Endothelial cell of umbilical vein (primary cell): ENCODE results near the gene RAD50. TPM values are rescaled to one million over a fixed set of nuclear protein-coding genes. Genes with fewer than 3 reads are reported as not detected.

Experiments used
- BruUV-seq: library from RNA; stranded (reverse); fragments of 400-500 nt; replicated peaks from 2 replicates; lab custom pipeline; 2021; lab: Mats Ljungman, UMichigan
- CTCF ChIA-PET: fragments of 300-600, 350-600 bp; sonication (Branson Sonifier 250); formaldehyde crosslinking; loops from one replicate; lab custom pipeline; 2021; ENCODE audit warnings: antibody characterized with exemption, inconsistent platforms; lab: Charles Lee
- POLR2A ChIA-PET: fragments of 300-600, 350-600 bp; sonication (Branson Sonifier 250); formaldehyde crosslinking; loops from one replicate; lab custom pipeline; 2021; ENCODE audit warnings: antibody characterized with exemption, inconsistent platforms; lab: Charles Lee
- DNase-seq: peaks from one replicate; pipeline ENCODE4 v3.0.0-alpha.2; 2011; ENCODE audit warnings: low read depth, low spot score
- FAIRE-seq: peaks from 2 replicates; lab custom pipeline; 2011; peaks lifted over from hg19 to GRCh38; lab: Jason Lieb, UNC
- H2AFZ ChIP-seq: 2 replicates; pipeline ENCODE4 v1.6.0; 2012; ENCODE audit warnings: low read depth, low read length, control low read depth, inconsistent platforms
- H3K27ac ChIP-seq: 2 replicates; pipeline ENCODE4 v1.5.1; 2011; ENCODE audit warnings: low read depth, mild to moderate bottlenecking, control low read depth, low read length, moderate library complexity; ENCODE audit not compliant: insufficient read depth
- H3K27me3 ChIP-seq, 2 experiments: 2 replicates each; pipeline versions ENCODE4 v1.6.0 to v1.6.1; 2011; ENCODE audit warnings: low read length in 2 of 2, mixed read lengths in 1 of 2; ENCODE audit not compliant: control insufficient read depth in 2 of 2, insufficient read depth in 2 of 2
- H3K36me3 ChIP-seq, 2 experiments: 2 replicates in 1 of 2; 3 replicates in 1 of 2; pipeline ENCODE4 v1.5.1; 2011; ENCODE audit warnings: low read length in 2 of 2, mild to moderate bottlenecking in 1 of 2, moderate library complexity in 1 of 2; ENCODE audit not compliant: control insufficient read depth in 2 of 2, insufficient read depth in 2 of 2; ENCODE audit errors: extremely low read depth in 1 of 2
- H3K4me1 ChIP-seq: 3 replicates; pipeline ENCODE4 v1.5.1; 2011; ENCODE audit warnings: mild to moderate bottlenecking, low read length; ENCODE audit not compliant: control insufficient read depth, insufficient read depth; ENCODE audit errors: extremely low read depth
- H3K4me2 ChIP-seq: 2 replicates; pipeline ENCODE4 v1.6.1; 2011; ENCODE audit warnings: low read length, control low read depth, mixed read lengths; ENCODE audit not compliant: insufficient read depth
- H3K4me3 ChIP-seq, 3 experiments: fragments of 200-600 bp in 1 of 3; sonication (generic), shearing (Covaris generic) in 1 of 3; replicated peaks in 1 of 3; 2 replicates each; pipeline ENCODE4 v1.5.1; 2011 to 2016; ENCODE audit warnings: control low read depth in 3 of 3, low read length in 3 of 3, mild to moderate bottlenecking in 2 of 3, inconsistent platforms in 1 of 3, low read depth in 1 of 3, moderate library complexity in 1 of 3; ENCODE audit not compliant: insufficient read depth in 1 of 3
- H3K79me2 ChIP-seq: 2 replicates; pipeline ENCODE4 v1.6.0; 2012; ENCODE audit warnings: low read length, inconsistent platforms; ENCODE audit not compliant: control insufficient read depth, insufficient read depth
- H3K9ac ChIP-seq: replicated peaks from 2 replicates; pipeline ENCODE3; 2011; ENCODE audit warnings: low read length, control low read depth; ENCODE audit not compliant: insufficient read depth; ENCODE audit errors: extremely low read depth
- H3K9me1 ChIP-seq: replicated peaks from 3 replicates; pipeline ENCODE4 v1.6.0; 2011; ENCODE audit warnings: mild to moderate bottlenecking, low read length; ENCODE audit not compliant: control insufficient read depth, insufficient read depth; ENCODE audit errors: extremely low read depth
- H3K9me3 ChIP-seq: replicated peaks from 2 replicates; pipeline ENCODE4 v1.5.1; 2012; ENCODE audit warnings: low read length, inconsistent platforms; ENCODE audit not compliant: control insufficient read depth, insufficient read depth
- H4K20me1 ChIP-seq: replicated peaks from 2 replicates; pipeline ENCODE3; 2011; ENCODE audit warnings: mild to moderate bottlenecking, low read length; ENCODE audit not compliant: control insufficient read depth, insufficient read depth; ENCODE audit errors: extremely low read depth
- EZH2 ChIP-seq: IDR thresholded peaks from 2 replicates; pipeline ENCODE4 v1.6.1; 2012; ENCODE audit warnings: borderline replicate concordance, low read depth, mild to moderate bottlenecking, moderate library complexity, low read length, inconsistent platforms; ENCODE audit not compliant: severe bottlenecking
- MYC ChIP-seq: IDR thresholded peaks from one replicate; pipeline ENCODE4 v1.6.1; 2011; ENCODE audit warnings: mild to moderate bottlenecking, low read depth, low read length
- dilution Hi-C: fragments of 300-500 bp; cut with MboI; formaldehyde crosslinking; loops from one replicate; pipeline ENCODE4 v1.15.0; 2019; ENCODE audit warnings: low sequenced_read_pairs; ENCODE audit not compliant: extremely low pct_ligation_motif_present
- intact Hi-C: fragments of 100-400 bp; cut with micrococcal nuclease; formaldehyde crosslinking; loops from one replicate; pipeline ENCODE4 v1.10.0; 2022
- polyA plus RNA-seq, 4 experiments: library from polyadenylated mRNA; depleted of rRNA in 3 of 4; stranded (reverse) in 3 of 4; unstranded in 1 of 4; fragments of >200 nt; gene quantifications; 2 replicates each; pipeline versions ENCODE4 v1.2.1 to v1.2.3, GENCODE V29; 2011 to 2012; ENCODE audit warnings: missing spikeins in 1 of 4
- total RNA-seq: library from RNA; stranded (reverse); gene quantifications from 2 replicates; pipeline ENCODE4 v1.2.3, GENCODE V29; 2021
- TF ChIP-seq, protein P1 (sequence below), 2 donors: IDR thresholded peaks; 1 replicate in 1 of 2; 2 replicates in 1 of 2; pipeline ENCODE4 v1.5.1; 2011; ENCODE audit warnings: low read length in 2 of 2, mild to moderate bottlenecking in 2 of 2, moderate library complexity in 2 of 2, control low read depth in 1 of 2, inconsistent platforms in 1 of 2, low read depth in 1 of 2; ENCODE audit not compliant: insufficient read depth in 1 of 2; ENCODE audit errors: extremely low read depth in 1 of 2

RAD50 gene
- total and polyA plus RNA-seq, 2 donors (not counting 3 experiments of a cell fraction or from before 2014, with no cell fraction given) = 6.1 to 20.4 TPM

DNA sequence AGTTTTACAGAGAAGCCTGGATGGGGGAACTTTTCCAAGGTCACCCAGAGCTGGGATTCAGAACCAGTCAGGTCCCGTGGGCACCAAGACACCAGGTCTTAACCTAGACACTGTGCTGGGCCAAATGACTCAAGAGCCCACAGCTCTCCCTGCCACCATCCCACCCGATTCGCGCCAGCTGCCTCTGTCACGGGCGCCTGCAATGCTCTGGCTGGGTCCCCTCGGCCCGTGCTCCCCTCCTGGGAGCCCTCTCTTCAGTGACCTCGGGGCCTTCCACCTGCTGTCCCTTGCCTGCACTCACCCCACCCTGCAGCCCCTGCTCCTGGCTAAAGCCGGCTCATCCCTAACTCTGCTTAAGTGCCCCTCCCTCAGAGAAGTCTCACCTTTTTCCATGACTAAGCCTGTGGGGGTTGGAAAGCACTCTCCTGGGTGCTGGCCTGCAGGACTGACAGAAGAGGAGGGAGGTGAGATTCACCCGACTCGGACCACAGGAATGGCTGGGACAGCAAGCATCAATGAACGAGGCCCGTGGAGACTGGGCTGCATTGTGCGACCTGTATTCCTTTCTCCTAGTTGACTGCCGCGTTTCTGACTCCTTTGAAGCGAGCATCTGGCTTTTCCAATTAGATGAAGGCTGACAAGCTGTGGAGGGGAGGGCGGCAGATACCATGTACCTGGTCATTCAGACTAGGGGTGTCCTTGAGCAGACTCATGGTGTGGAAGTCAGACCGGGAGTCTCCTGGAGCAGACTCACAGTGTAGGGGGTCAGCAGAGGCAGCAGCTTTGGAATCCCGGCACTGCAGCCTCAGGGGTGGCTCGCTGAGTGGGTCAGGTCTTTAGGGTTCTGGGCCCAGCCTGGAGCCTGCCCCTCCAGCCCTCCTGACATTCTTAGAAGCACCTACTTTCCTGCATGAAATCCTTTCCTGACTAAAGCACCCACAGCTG, 111.3 kb downstream of the RAD50 start:
- Histone ChIP-seq H3K27ac (no peak overlapping the region), H3K79me2 (no peaks in the 10 kb centered on the region), H3K4me2 (no peak overlapping the region), H3K27me3 (peaks cover 0 to 2% of the 10 kb centered on the region in 2 experiments), H3K4me1 (no peaks in the 10 kb centered on the region), H2AFZ (no peak overlapping the region), H3K4me3 (no peak overlapping the region), H3K36me3 (no peaks in the 10 kb centered on the region), H3K9ac (no peak overlapping the region), H3K9me1 (no peaks in the 10 kb centered on the region), H3K9me3 (no peaks in the 10 kb centered on the region), H4K20me1 (no peaks in the 10 kb centered on the region)
- BruUV-seq = no TSS peak
- intact Hi-C loops = no loop called here
- TF ChIP-seq EZH2 (no peak), MYC (no peak)
- TF ChIP-seq, protein P1, sequence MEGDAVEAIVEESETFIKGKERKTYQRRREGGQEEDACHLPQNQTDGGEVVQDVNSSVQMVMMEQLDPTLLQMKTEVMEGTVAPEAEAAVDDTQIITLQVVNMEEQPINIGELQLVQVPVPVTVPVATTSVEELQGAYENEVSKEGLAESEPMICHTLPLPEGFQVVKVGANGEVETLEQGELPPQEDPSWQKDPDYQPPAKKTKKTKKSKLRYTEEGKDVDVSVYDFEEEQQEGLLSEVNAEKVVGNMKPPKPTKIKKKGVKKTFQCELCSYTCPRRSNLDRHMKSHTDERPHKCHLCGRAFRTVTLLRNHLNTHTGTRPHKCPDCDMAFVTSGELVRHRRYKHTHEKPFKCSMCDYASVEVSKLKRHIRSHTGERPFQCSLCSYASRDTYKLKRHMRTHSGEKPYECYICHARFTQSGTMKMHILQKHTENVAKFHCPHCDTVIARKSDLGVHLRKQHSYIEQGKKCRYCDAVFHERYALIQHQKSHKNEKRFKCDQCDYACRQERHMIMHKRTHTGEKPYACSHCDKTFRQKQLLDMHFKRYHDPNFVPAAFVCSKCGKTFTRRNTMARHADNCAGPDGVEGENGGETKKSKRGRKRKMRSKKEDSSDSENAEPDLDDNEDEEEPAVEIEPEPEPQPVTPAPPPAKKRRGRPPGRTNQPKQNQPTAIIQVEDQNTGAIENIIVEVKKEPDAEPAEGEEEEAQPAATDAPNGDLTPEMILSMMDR (IDR thresholded peaks at IDR 0.05; ENCODE audit: extremely low read depth in 1 of 2, insufficient read depth in 1 of 2, low read depth in 1 of 2, low read length in 2 of 2) = no peak
- FAIRE-seq (no peak), DNase-seq (no peak)
- POLR2A ChIA-PET = no interaction called here
- dilution Hi-C loops = no loop called here
- CTCF ChIA-PET = interaction anchor here (1.4 kb wide), 1 partner anchor 9 kb away, joined by 4 read pairs; no protein-coding TSS in a partner anchor
